Head of caudate nucleus (tissue), 42 donors: ENCODE results near the gene VSTM1.

Experiments
- DNase-seq, 42 donors: peaks; one replicate each; pipeline versions ENCODE4 v3.0.0 to v3.0.0-alpha.2; 2020 to 2021; ENCODE audit warnings: mixed read lengths in 7 of 42
- intact Hi-C: fragments of 100-400 bp; cut with DNase I; formaldehyde crosslinking; loops from one replicate; pipeline ENCODE4 v1.15.0; 2022

Gene VSTM1

DNA sequence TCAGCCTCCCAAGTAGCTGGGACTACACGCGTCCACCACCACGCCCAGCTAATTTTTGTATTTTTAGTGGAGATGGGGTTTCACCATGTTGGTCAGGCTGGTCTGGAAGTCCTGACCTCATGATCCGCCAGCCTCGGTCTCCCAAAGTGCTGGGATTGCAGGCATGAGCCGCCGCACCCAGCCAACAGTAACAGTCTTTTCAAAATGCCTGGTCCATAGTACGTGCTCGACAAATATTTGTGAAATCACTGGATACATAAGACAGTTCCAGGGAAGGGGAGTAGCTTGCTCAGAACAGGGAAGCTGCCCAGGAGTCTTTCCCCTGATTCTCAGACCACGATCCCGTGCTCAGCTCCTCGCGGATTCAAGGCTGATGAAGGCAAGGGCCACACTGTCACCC lies 41.8 kb downstream of the VSTM1 start:
- intact Hi-C loops: loop anchor here (5.0 to 10.0 kb wide), 2 partner anchors 115 to 217 kb away; partner anchors contain the start of gene CACNG7
- no peak for DNase-seq

DNA sequence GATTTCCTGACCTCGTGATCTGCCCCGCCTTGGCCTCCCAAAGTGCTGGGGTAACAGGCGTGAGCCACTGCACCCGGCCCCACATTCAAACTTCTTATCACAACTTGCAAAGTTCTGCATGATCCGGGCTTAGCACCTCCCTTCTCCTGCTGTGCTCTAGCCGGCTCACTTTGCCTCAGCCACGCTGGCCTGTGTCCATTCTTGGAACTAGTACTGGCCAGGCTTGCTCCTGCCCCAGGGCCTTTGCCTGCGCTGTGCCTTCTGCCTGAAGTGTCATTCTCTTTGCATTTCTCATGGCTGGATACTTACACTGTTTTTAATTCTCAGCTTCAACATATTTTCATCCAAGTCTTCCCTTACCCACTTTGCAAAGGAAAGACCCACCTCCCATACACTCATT lies 42.3 kb downstream of the VSTM1 start:
- intact Hi-C loops: loop anchor here (5.0 to 10.0 kb wide), 2 partner anchors 114 to 217 kb away; partner anchors contain the start of gene CACNG7
- DNase-seq: no peak

GRCh38 chr19:54017261-54017660 lies 46.4 kb downstream of the VSTM1 start:
- intact Hi-C loops: no loop called here
- peak in 5 of 42 donors; percentile 9 to 48 (median 28) for DNase-seq

DNA sequence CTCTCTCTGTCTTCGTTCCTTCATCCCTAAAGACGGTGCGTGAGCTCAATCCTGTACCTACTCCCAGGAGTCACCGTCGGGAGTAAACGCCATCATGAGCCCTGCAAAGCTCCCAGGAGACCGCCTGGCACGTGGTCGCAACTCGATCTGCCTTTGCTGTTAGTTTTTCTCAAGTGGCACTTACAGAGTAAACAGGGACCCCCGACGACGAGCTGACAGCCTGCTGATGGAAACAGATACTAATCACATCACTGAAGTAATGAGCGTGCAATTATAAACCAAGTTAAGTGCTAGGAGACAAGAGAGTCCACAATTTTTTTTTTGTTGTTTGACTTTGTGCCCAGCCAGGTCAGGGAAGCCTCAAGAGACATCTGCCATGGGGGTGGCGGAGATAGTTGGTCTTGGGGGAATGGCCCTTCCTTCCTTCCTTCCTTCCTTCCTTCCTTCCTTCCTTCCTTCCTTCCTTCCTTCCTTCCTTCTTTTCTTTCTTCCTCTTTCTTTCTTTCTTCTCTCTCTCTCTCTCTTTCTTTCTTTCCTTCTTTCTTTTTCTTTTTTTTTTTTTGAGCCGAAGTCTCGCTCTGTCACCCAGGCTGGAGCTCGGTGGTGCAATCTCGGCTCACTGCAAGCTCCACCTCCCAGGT lies 48.7 kb downstream of the VSTM1 start:
- intact Hi-C loops: no loop called here

DNA sequence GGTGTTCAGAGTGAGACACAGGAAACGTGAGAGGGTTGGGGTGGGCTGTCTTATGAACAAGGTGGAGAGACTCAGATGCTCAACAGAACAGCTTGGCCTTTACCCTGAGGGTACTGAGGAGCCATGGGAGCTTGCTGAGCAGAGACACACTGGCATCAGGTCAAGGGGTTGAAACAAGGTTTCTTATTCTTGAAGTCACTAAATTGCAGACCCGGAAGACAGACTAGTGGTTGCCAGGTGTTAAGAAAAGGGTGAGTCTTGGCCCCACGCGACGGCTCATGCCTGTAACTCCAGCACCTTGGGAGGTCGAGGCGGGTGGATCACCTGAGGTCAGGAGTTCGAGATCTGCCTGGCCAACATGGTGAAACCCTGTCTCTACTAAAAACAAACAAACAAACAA lies 49.8 kb downstream of the VSTM1 start:
- DNase-seq: no peak
- intact Hi-C loops: no loop called here

More for the DNA sequence above, 48.7 kb downstream of the VSTM1 start:
- no peak for DNase-seq

DNA sequence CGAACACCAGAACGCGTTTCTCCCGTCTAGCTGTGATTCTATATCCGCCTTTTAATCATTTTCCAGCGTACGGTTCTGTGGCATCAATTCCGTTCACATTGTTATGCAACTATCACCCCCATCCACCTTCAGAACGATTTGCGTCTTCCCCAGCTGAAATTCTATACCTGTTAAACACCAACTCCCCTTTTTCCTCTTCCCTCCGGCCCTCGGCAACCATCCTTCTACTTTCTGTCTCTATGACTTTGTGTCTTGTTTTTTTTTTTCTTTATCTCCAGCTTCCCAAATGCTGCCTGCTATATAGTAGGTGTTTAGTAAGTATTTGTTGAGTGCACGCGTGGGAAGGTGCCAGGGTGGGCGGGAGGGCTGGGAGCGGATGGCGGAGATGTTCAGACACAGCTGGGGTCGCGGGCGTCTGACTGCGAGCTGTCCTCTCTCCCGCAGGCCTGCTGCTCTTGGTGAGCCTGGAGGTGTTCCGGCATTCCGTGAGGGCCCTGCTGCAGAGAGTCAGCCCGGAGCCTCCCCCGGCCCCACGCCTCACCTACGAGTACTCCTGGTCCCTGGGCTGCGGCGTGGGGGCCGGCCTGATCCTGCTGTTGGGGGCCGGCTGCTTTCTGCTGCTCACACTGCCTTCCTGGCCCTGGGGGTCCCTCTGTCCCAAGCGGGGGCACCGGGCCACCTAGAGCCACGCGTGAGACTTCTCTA lies 52.0 kb downstream of the VSTM1 start:
- peak in 2 of 42 donors; percentile 6 to 41 for DNase-seq
- intact Hi-C loops: no loop called here

- no peak for DNase-seq
- intact Hi-C loops: no loop called here
Measured at GRCh38 chr19:54010474-54010873, 53.2 kb downstream of the VSTM1 start.

DNA sequence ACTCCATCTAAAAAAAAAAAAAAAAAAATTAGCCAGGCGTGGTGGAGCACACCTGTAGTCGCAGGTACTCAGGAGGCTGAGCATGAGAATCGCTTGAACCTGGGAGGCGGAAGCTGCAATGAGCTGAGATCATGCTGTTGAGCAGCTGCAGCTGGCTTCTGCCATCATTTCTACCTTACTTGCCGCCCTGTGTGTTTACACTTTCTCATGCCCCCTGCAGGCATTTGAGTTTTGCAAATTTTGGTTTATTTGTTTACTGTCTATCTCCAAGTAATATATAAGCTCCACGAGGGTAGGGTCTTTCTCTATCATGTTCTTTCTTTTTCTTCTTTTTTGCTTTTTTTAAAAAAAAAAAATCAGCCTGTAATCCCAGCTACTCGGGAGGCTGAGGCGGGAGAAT lies 54.3 kb downstream of the VSTM1 start:
- intact Hi-C loops: no loop called here
- DNase-seq: no peak

DNA sequence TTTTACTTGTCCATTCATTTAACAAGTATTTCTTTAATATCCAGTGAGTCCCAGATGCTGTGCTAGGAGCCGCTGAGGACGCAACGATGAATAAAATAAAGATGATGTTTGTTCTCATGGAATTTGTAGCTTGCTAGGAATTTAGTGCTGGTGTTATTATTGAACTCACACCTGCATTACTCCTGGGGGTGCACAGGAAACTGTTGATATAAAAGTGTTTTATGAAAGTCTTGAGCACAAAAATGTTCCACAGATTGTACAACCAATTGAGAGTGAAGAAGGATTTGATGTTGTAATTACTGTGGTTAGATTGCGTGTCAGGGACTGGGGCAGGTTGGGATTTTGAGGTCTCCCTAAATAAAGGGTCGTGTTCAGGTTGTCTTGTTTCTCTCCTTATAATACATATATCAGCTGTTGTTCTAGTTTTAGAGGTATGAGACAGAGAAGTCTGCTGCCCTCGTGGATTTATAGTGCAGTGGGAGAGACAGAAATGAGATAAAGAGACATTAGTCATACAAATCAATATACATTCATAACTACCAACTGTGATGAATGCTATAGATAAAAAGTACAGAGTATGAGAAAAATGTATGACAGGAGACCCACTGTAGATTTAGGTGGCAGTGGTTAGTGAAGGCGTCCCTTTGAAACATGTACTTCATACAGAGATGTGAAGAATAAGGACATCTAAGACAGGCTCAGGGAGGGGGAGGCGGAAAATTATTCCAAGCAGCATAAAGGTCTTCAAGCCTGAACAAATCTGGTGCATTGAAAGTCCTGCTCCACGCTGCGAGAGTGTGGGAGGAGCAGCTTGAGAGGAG lies 61.0 kb downstream of the VSTM1 start:
- no peak for DNase-seq
- intact Hi-C loops: no loop called here

GRCh38 chr19:54001496-54001895 lies 62.2 kb downstream of the VSTM1 start:
- no peak for DNase-seq
- intact Hi-C loops: no loop called here

DNA sequence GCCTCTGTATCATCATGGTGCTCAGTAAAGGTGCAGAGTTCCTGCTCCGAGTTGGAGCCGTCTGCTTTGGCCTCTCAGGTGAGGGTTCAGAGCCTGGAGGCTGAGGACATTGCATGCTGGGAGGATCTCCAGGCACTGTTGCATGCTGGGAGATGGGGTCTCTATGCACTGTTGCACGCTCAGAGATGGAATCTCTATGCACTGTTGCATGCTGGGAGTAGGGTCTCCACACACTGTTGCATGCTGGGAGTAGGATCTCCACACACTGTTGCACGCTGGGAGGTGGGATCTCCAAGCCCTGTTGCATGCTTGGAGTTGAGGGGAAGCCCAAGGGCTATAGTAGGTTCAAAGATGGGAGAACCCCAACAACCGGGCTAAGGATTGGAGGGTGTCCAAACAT lies 64.0 kb downstream of the VSTM1 start:
- intact Hi-C loops: no loop called here

DNA sequence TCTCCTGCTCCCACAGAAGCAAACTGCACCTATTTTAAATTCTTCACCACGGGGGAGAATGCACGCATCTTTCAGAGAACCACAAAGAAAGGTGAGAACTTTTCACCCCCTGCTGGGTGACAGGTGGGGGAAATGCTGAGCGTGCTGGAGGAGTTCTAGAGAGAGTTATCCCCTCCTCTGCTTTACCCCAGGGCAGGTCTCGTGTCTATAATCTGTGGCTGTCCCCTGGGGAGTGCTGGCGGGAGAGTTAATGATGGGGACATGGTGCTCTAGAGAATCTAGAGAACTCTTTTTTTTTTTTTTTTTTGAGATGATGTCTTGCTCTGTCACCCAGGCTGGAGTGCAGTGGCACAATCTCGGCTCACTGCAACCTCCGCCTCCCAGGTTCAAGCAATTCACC lies 65.5 kb downstream of the VSTM1 start:
- intact Hi-C loops: no loop called here
- no peak for DNase-seq

More for the DNA sequence above, 64.0 kb downstream of the VSTM1 start:
- no peak for DNase-seq

DNA sequence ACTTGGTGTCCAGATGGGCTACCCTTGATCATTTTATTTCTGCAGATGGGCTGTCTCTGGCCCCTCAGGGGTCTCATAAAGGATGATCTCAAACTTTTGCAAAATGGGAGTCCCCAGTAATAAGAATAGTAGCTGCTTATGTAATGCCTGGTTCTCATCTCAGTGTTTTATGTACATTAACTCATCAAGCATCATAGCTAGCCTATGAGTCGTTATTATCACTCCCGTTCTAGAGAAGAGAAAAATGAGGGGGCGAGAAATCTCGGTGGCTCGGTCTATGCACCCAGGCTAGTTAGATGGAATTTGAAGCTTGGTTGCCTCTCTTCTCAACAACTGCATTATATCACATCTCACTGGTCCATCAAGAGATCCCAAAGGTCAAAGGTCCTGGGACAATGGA lies 68.9 kb downstream of the VSTM1 start:
- no peak for DNase-seq
- intact Hi-C loops: no loop called here

- intact Hi-C loops: no loop called here
- no peak for DNase-seq
Measured at GRCh38 chr19:53993448-53993847, 70.2 kb downstream of the VSTM1 start.

- intact Hi-C loops: no loop called here
- DNase-seq: no peak
Measured at GRCh38 chr19:53992815-53993214, 70.9 kb downstream of the VSTM1 start.

GRCh38 chr19:53992211-53992610 lies 71.5 kb downstream of the VSTM1 start:
- intact Hi-C loops: no loop called here
- no peak for DNase-seq

GRCh38 chr19:53991224-53992113 lies 72.2 kb downstream of the VSTM1 start, which contains the start of gene CACNG6:
TSS of gene CACNG6 (plus strand) at chr19:53991637. CDS start at chr19:53992878, 1,241 bp downstream.
- no peak for DNase-seq
- intact Hi-C loops: no loop called here
